Psoas muscle (tissue), 8 donors: ENCODE data around the gene GAN. TPM values are rescaled to one million over a fixed set of nuclear protein-coding genes. Genes with fewer than 3 reads are reported as not detected.
"Not testable (repeated sequence)": the region's sequence is repeated elsewhere in the genome, so short reads cannot be mapped to it uniquely, and the experiment has no call there.

ENCODE experiments used
- ATAC-seq, 4 donors: fragments of 200-7000 bp; cut with Tn5 transposase; one replicate each; pipeline ENCODE4 v1.9.1; 2020; ENCODE audit warnings: moderate library complexity in 3 of 4, mild to moderate bottlenecking in 2 of 4
- DNase-seq, 2 donors: peaks; one replicate each; pipeline ENCODE4 v3.0.0-alpha.2; 2020
- H3K27ac ChIP-seq: fragments of 200-600 bp; one replicate; pipeline ENCODE4 v1.8.0; 2022
- H3K27me3 ChIP-seq, 3 donors: fragments of 200-600 bp in 1 of 3; one replicate each; pipeline versions ENCODE4 v1.6.1 to v1.8.0; 2013 to 2022; ENCODE audit warnings: low read length in 2 of 3, mild to moderate bottlenecking in 2 of 3, moderate library complexity in 1 of 3; ENCODE audit not compliant: insufficient read depth in 3 of 3
- H3K36me3 ChIP-seq, 2 donors: fragments of 200-600 bp in 1 of 2; one replicate each; pipeline versions ENCODE4 v1.6.1 to v1.8.0; 2013 to 2022; ENCODE audit warnings: low read depth in 1 of 2, mild to moderate bottlenecking in 1 of 2, moderate library complexity in 1 of 2; ENCODE audit not compliant: insufficient read depth in 1 of 2
- H3K4me1 ChIP-seq: fragments of 200-600 bp; one replicate; pipeline ENCODE4 v1.8.0; 2022
- H3K4me3 ChIP-seq: fragments of 200-600 bp; one replicate; pipeline ENCODE4 v1.8.0; 2022; ENCODE audit warnings: mild to moderate bottlenecking
- H3K9me3 ChIP-seq: fragments of 200-600 bp; one replicate; pipeline ENCODE4 v1.8.0; 2022
- CTCF ChIP-seq: fragments of 200-600 bp; IDR thresholded peaks from one replicate; pipeline ENCODE4 v1.8.0; 2022; ENCODE audit warnings: antibody characterized with exemption
- WGBS, 3 donors: extraction: QIAGEN DNeasy Blood & Tissue Kit; methylation state at CpG; one replicate each; pipeline versions ENCODE4 v1.1.6 to v1.1.7; 2013; 5-methylcytosine and 5-hydroxymethylcytosine counted together
- intact Hi-C, 2 donors: fragments of 100-400 bp; cut with DNase I; formaldehyde crosslinking; loops; one replicate each; pipeline versions ENCODE4 v1.11.0 to v1.14.2; 2022
- polyA plus RNA-seq, 3 donors: library from polyadenylated mRNA; stranded (reverse); fragments of 200-250 nt; gene quantifications; one replicate each; pipeline ENCODE4 v1.2.3, GENCODE V29; 2013
- total RNA-seq, 4 donors: library from RNA; stranded (reverse); fragmentation: NEBNext Ultra II Directional in 2 of 4; extraction: Animal tissue kit (Norgen Biotek cat#: 25700) in 2 of 4; gene quantifications; one replicate each; pipeline versions ENCODE4 v1.2.1 to v1.2.4, GENCODE V29; 2021 to 2023
- donor health status: healthy with polysubstance abuse.
- donor health status: DM: no; HTN: no; CAD: no; lungs with moderate emphysema.
- donor health status: Bipolar disorder and iron deficiency.
- donor health status: healthy.
- donor health status: DM: yes; HTN: yes; CAD: no.
- donor health status: DM: no; HTN: no; CAD: no.
- donor health status: DM: no; HTN: no; CAD: no.
- donor health status: DM: yes; HTN: yes; CAD: no.

GAN gene
- total and polyA plus RNA-seq, 7 donors, result 1.0 to 8.3 (median 5.5) TPM

DNA sequence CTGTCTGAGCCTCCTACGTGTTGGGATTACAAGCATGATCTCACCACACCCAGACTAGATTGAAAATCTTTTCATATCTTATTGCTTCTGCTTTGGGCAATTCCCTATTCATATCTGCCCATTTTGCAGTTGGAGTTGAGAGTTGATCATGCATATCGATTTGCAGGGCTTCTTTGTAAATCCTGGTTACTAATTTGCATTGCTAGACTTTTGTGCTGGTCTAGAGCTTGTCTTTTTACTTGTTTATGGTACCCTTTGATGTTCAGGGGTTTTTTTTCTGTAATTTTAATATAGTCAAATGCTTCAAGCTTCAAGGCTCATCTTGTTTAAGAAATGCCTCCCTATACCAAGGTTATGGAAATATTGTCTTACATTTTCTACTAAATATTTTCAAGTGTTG, 106.4 kb downstream of the GAN start:
- no peaks in the 10 kb centered on the region for H3K27me3 ChIP-seq
- DNase-seq (no peak), ATAC-seq (no peak)
- no peak for TF ChIP-seq CTCF
- H3K36me3 ChIP-seq, result no peaks in the 10 kb centered on the region
- no peak overlapping the region for H3K4me3 ChIP-seq
- 76 to 87% (median 85%) methylated on average over 2 of the region's 2 CpGs for WGBS, 3 donors
- no peaks in the 10 kb centered on the region for H3K9me3 ChIP-seq
- no peaks in the 10 kb centered on the region for H3K4me1 ChIP-seq
- intact Hi-C loops, result no loop called here
- H3K27ac ChIP-seq, result no peak overlapping the region

DNA sequence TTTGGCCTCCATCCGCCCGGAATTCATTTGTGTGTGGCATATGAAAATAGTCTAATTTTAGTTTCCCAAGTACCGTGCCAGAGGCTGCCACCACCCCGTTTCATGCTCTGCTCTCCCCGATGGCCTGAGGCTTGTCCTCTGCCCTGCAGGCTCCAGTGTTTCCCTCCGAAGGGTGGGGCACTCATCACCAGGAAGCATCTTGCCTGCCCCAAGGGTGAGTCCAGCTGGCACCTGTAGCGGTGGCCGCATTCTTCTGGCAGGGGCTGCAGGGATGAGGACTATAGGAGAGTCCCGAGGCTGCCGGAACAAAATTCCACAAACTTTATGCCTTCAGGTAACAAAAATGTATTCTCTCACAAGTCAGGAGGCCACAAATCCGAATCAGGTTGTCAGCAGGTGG, 106.8 kb downstream of the GAN start:
- H3K36me3 ChIP-seq, result no peaks in the 10 kb centered on the region
- no peak overlapping the region for H3K27ac ChIP-seq
- no peak for TF ChIP-seq CTCF
- DNase-seq (no peak), ATAC-seq (no peak)
- no peaks in the 10 kb centered on the region for H3K4me1 ChIP-seq
- intact Hi-C loops, result no loop called here
- 73 to 76% (median 73%) methylated on average over 11 of the region's 11 CpGs for WGBS, 3 donors
- no peak overlapping the region for H3K4me3 ChIP-seq
- no peaks in the 10 kb centered on the region for H3K9me3 ChIP-seq
- no peaks in the 10 kb centered on the region for H3K27me3 ChIP-seq

GRCh38 chr16:81422153-81422552, 107.4 kb downstream of the GAN start:
- DNase-seq, H3K9me3 ChIP-seq, H3K27me3 ChIP-seq, H3K36me3 ChIP-seq, ATAC-seq, H3K4me3 ChIP-seq, H3K27ac ChIP-seq, intact Hi-C loops, H3K4me1 ChIP-seq: not testable (repeated sequence)
- WGBS, 3 donors, result 95 to 97% (median 96%) methylated on average over 7 of the region's 7 CpGs

- DNase-seq (no peak), ATAC-seq (no peak)
- H3K36me3 ChIP-seq, result no peaks in the 10 kb centered on the region
- no peak for TF ChIP-seq CTCF
- intact Hi-C loops, result no loop called here
- H3K4me3 ChIP-seq, result no peak overlapping the region
- H3K4me1 ChIP-seq, result no peaks in the 10 kb centered on the region
- no peaks in the 10 kb centered on the region for H3K9me3 ChIP-seq
- H3K27me3 ChIP-seq, result no peaks in the 10 kb centered on the region
- 8 to 24% (median 18%) methylated on average over 1 of the region's 1 CpG for WGBS, 3 donors
- no peak overlapping the region for H3K27ac ChIP-seq
Measured at GRCh38 chr16:81424771-81425170, 110.0 kb downstream of the GAN start.

DNA sequence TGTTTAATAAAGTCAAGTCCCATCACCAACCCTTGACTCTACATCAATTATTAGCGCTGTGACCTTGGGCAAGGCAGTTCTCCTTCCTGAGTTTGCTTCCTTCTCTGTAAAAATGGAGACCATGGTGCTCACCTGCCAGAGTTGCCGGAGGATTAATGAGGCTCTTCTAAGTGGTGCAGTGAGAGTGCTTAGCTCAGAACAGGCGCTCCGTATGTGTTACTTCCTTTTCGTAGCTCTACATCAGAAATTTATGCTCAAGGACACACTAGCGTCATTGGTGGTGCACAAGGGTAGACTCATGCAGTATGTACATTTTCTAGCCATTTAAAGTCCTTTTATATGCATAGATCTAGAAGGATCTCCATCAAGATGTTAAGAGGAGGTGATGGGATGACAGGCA, 112.5 kb downstream of the GAN start:
- Histone ChIP-seq H3K27me3 (no peaks in the 10 kb centered on the region), H3K9me3 (no peaks in the 10 kb centered on the region), H3K4me3 (no peak overlapping the region), H3K36me3 (no peaks in the 10 kb centered on the region), H3K4me1 (no peaks in the 10 kb centered on the region), H3K27ac (no peak overlapping the region)
- no peak for TF ChIP-seq CTCF
- intact Hi-C loops, result no loop called here
- ATAC-seq, result no peak
- DNase-seq, result no peak
- WGBS, 3 donors, result 84 to 87% (median 84%) methylated on average over 6 of the region's 6 CpGs
